K562 (cell line): ENCODE results near the gene GFRA4.

Experiments
- CREM ChIP-seq: IDR thresholded peaks from 2 replicates; pipeline ENCODE4 v1.6.1; 2014; ENCODE audit warnings: antibody characterized with exemption, low read depth
- GTF2F1 ChIP-seq: IDR thresholded peaks from 2 replicates; pipeline ENCODE4 v1.6.1; 2011; ENCODE audit warnings: low read depth, low read length, improper control_type of control experiment
- NBN ChIP-seq: fragments of 450-650 bp; IDR thresholded peaks from 2 replicates; pipeline ENCODE4 v1.6.1; 2016; ENCODE audit warnings: low read depth, mild to moderate bottlenecking
- NFIC ChIP-seq: fragments of 450-650 bp; IDR thresholded peaks from 2 replicates; pipeline ENCODE4 v1.6.1; 2017; ENCODE audit warnings: mild to moderate bottlenecking, inconsistent platforms
- ZBTB1 ChIP-seq: sonication (generic); formaldehyde crosslinking; IDR thresholded peaks from 2 replicates; pipeline ENCODE4 v1.8.1; 2023; ENCODE audit warnings: missing genetic modification reagents, low read depth, mild to moderate bottlenecking, borderline replicate concordance
- ZFX ChIP-seq: sonication (generic); formaldehyde crosslinking; IDR thresholded peaks from 2 replicates; pipeline ENCODE4 v1.8.0; 2022; ENCODE audit warnings: mild to moderate bottlenecking, missing genetic modification reagents, moderate library complexity
- ZNF24 ChIP-seq: fragments of 450-650 bp; IDR thresholded peaks from 2 replicates; pipeline ENCODE4 v1.6.1; 2016
- ZNF445 ChIP-seq: fragments of 250-450 bp; sonication (Bioruptor Pico); IDR thresholded peaks from 2 replicates; pipeline ENCODE4 v1.4.0; 2020; ENCODE audit warnings: low read depth, mild to moderate bottlenecking, moderate library complexity
- TF ChIP-seq, protein P1 (sequence below): fragments of 250-450 bp; sonication (Bioruptor Pico); IDR thresholded peaks from 2 replicates; pipeline ENCODE4 v1.8.0; 2021; ENCODE audit warnings: moderate library complexity, mild to moderate bottlenecking, inconsistent platforms
- TF ChIP-seq, protein P2 (sequence below): sonication (generic); formaldehyde crosslinking; IDR thresholded peaks from 2 replicates; pipeline ENCODE4 v1.8.0; 2022; ENCODE audit warnings: mild to moderate bottlenecking, missing genetic modification reagents
- TF ChIP-seq, protein P3 (sequence below): fragments of 150-350 bp; IDR thresholded peaks from 2 replicates; pipeline ENCODE4 v1.6.1; 2014; ENCODE audit warnings: low read depth, mild to moderate bottlenecking, low read length, borderline replicate concordance
- TF ChIP-seq, protein P4 (sequence below), 3 experiments: IDR thresholded peaks in 2 of 3; conservative IDR thresholded peaks in 1 of 3; 2 replicates each; pipeline ENCODE4 v1.5.1; 2011 to 2012; ENCODE audit warnings: low read length in 3 of 3, mild to moderate bottlenecking in 3 of 3, control low read depth in 2 of 3, improper control_type of control experiment in 1 of 3, inconsistent platforms in 1 of 3, low read depth in 1 of 3, mixed read lengths in 1 of 3, moderate library complexity in 1 of 3; ENCODE audit not compliant: insufficient read depth in 2 of 3

DNA sequence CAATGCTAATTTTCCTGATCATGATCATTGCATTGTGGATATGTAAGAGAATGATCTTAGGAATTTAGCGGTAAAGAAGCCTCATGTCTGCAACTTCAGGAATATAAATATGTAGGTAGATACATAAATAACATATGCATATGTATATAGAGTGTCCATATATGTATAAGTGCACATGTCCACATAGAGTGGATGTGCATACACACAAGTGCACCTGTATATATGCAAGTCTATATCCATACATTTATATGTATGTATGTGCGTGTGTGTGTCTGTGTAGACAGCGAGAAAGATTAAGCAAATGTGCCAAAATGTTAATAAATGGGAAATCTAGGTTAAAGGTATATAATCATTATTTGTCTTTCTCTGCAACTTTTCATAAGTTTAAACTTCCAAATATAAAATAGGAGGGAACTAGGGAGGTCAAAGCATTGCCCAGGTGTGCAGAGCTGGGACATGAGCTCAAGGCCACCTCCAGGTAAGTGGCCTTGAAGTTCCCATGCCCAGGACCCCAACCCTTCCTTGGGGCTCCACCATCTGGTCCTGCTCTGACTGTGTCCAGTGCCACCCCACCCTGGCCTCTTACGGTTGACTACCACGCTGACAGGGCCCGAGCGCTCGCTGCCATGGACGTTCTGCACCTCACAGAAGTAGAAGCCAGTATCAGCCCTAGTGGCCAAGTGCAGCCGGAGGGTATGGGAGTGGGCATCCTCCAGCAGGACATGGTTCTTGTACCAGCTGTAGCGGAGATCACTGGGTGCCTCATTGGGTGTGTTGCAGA is 39.6 kb upstream of the GFRA4 start:
- TF ChIP-seq GTF2F1 (no peak), ZNF445 (no peak), ZBTB1 (no peak), NBN (no peak), ZNF24 (no peak), ZFX (CRISPR knock-in tag) (no peak), NFIC (no peak), CREM (no peak)
- TF ChIP-seq, protein P1, sequence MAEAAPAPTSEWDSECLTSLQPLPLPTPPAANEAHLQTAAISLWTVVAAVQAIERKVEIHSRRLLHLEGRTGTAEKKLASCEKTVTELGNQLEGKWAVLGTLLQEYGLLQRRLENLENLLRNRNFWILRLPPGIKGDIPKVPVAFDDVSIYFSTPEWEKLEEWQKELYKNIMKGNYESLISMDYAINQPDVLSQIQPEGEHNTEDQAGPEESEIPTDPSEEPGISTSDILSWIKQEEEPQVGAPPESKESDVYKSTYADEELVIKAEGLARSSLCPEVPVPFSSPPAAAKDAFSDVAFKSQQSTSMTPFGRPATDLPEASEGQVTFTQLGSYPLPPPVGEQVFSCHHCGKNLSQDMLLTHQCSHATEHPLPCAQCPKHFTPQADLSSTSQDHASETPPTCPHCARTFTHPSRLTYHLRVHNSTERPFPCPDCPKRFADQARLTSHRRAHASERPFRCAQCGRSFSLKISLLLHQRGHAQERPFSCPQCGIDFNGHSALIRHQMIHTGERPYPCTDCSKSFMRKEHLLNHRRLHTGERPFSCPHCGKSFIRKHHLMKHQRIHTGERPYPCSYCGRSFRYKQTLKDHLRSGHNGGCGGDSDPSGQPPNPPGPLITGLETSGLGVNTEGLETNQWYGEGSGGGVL (CRISPR knock-in tag), result no peak
- TF ChIP-seq, protein P2, sequence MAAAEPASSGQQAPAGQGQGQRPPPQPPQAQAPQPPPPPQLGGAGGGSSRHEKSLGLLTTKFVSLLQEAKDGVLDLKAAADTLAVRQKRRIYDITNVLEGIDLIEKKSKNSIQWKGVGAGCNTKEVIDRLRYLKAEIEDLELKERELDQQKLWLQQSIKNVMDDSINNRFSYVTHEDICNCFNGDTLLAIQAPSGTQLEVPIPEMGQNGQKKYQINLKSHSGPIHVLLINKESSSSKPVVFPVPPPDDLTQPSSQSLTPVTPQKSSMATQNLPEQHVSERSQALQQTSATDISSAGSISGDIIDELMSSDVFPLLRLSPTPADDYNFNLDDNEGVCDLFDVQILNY (CRISPR knock-in tag), result no peak
- TF ChIP-seq, protein P3, sequence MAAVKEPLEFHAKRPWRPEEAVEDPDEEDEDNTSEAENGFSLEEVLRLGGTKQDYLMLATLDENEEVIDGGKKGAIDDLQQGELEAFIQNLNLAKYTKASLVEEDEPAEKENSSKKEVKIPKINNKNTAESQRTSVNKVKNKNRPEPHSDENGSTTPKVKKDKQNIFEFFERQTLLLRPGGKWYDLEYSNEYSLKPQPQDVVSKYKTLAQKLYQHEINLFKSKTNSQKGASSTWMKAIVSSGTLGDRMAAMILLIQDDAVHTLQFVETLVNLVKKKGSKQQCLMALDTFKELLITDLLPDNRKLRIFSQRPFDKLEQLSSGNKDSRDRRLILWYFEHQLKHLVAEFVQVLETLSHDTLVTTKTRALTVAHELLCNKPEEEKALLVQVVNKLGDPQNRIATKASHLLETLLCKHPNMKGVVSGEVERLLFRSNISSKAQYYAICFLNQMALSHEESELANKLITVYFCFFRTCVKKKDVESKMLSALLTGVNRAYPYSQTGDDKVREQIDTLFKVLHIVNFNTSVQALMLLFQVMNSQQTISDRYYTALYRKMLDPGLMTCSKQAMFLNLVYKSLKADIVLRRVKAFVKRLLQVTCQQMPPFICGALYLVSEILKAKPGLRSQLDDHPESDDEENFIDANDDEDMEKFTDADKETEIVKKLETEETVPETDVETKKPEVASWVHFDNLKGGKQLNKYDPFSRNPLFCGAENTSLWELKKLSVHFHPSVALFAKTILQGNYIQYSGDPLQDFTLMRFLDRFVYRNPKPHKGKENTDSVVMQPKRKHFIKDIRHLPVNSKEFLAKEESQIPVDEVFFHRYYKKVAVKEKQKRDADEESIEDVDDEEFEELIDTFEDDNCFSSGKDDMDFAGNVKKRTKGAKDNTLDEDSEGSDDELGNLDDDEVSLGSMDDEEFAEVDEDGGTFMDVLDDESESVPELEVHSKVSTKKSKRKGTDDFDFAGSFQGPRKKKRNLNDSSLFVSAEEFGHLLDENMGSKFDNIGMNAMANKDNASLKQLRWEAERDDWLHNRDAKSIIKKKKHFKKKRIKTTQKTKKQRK, result no peak
- TF ChIP-seq, protein P4, sequence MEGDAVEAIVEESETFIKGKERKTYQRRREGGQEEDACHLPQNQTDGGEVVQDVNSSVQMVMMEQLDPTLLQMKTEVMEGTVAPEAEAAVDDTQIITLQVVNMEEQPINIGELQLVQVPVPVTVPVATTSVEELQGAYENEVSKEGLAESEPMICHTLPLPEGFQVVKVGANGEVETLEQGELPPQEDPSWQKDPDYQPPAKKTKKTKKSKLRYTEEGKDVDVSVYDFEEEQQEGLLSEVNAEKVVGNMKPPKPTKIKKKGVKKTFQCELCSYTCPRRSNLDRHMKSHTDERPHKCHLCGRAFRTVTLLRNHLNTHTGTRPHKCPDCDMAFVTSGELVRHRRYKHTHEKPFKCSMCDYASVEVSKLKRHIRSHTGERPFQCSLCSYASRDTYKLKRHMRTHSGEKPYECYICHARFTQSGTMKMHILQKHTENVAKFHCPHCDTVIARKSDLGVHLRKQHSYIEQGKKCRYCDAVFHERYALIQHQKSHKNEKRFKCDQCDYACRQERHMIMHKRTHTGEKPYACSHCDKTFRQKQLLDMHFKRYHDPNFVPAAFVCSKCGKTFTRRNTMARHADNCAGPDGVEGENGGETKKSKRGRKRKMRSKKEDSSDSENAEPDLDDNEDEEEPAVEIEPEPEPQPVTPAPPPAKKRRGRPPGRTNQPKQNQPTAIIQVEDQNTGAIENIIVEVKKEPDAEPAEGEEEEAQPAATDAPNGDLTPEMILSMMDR (IDR thresholded peaks at IDR 0.05 in 2 of 3, conservative IDR thresholded peaks at IDR 0.05 in 1 of 3; ENCODE audit: insufficient read depth in 2 of 3, low read depth in 1 of 3, low read length in 3 of 3), result no peak
